Heart left ventricle (tissue), 13 donors: ENCODE measurements around the gene SPATA31C2.

Source experiments
- POLR2A ChIP-seq, 2 donors: fragments of 450-650 bp; IDR thresholded peaks; one replicate each; pipeline ENCODE4 v1.6.1; 2017; ENCODE audit warnings: antibody characterized with exemption in 2 of 2, mild to moderate bottlenecking in 2 of 2, moderate library complexity in 2 of 2
- TF ChIP-seq, protein P1 (sequence below), 12 donors: fragments of 200-600 bp; sonication (generic) in 4 of 12; IDR thresholded peaks; one replicate each; pipeline versions ENCODE4 v1.5.0 to v1.8.0; 2018 to 2022; ENCODE audit warnings: antibody characterized with exemption in 12 of 12, mild to moderate bottlenecking in 5 of 12
- donor health status: ischemic (EF 13 %, LVEDD 7.1; RV severe dilation, severe dysfunction).
- donor health status: DM: no; HTN: yes; CAD: no.
- donor health status: DM: no; HTN: no; CAD: no.
- donor health status: ischemic (EF 25% LVEDD 6.9; RV normal size, moderate dysfunction).
- donor health status: ischemic (EF 25% LVEDD 5.7; RV mildly dilated, moderate dysfunction).
- donor health status: ischemic (EF 35%, LVEDD 5.7; RV mildly dilated, moderate dysfunction).
- donor health status: nonischemic (EF 11% LVEDD 7.7; RV severe dilation, severe dysfunction).
- donor health status: DM: yes; HTN: yes; CAD: no.
- donor health status: PGD.
- donor health status: ischemic (EF 29% LVEDD 5.4; RV normal size, mild dysfunction).
- donor health status: nonischemic (EF 23%, LVEDD 6.1; RV moderate dilation, normal function).

DNA sequence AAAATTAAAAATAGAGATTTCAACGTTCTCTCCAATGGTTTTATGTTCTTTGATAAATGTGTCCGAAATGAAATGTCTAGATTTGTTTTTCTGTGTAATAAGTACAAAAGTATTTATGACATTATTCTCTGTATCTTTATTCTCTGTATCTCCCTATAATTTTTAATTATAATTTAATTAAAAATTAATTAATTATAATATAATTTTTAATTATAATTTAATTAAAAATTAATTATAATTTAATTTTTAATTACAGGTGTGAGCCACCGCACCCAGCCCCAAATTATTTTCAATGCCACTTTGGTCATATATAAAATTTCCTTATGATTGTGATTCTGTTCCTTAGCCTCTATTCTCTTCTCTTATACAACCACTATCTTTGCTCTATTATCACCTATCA, 28.2 kb downstream of the SPATA31C2 start:
- TF ChIP-seq, protein P1, sequence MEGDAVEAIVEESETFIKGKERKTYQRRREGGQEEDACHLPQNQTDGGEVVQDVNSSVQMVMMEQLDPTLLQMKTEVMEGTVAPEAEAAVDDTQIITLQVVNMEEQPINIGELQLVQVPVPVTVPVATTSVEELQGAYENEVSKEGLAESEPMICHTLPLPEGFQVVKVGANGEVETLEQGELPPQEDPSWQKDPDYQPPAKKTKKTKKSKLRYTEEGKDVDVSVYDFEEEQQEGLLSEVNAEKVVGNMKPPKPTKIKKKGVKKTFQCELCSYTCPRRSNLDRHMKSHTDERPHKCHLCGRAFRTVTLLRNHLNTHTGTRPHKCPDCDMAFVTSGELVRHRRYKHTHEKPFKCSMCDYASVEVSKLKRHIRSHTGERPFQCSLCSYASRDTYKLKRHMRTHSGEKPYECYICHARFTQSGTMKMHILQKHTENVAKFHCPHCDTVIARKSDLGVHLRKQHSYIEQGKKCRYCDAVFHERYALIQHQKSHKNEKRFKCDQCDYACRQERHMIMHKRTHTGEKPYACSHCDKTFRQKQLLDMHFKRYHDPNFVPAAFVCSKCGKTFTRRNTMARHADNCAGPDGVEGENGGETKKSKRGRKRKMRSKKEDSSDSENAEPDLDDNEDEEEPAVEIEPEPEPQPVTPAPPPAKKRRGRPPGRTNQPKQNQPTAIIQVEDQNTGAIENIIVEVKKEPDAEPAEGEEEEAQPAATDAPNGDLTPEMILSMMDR (IDR thresholded peaks at IDR 0.05), result no peak
- no peak for TF ChIP-seq POLR2A (IDR thresholded peaks at IDR 0.05)
